GM19372 (cell line): ENCODE data around the gene PLAGL2.
A peak's percentile ranks its signal among the peaks of the same experiment; 100 is the strongest.
"Not testable (repeated sequence)": the region's sequence is repeated elsewhere in the genome, so short reads cannot be mapped to it uniquely, and the experiment has no call there.

ENCODE experiments used
- ATAC-seq: cut with Tn5 transposase; IDR thresholded peaks from one replicate; pipeline ENCODE4 v1.9.1; 2021; ENCODE audit warnings: mild to moderate bottlenecking, low read depth, moderate library complexity; ENCODE audit not compliant: unreplicated experiment

The PLAGL2 gene

GRCh38 chr20:32207626-32208498 is at the start of gene PLAGL2, which contains the start of gene POFUT1:
PLAGL2 (minus strand) TSS chr20:32207743; CDS start chr20:32202178, 5,565 bp downstream.
POFUT1 (plus strand) TSS chr20:32207880; CDS start chr20:32207942, 62 bp downstream.
- peak; percentile 91 for ATAC-seq

GRCh38 chr20:32252189-32252588 is 44.6 kb upstream of the PLAGL2 start:
- ATAC-seq: no peak

GRCh38 chr20:32251470-32251869 is 43.9 kb upstream of the PLAGL2 start:
- ATAC-seq: no peak

- ATAC-seq: no peak
Observed at GRCh38 chr20:32249030-32249738, 41.6 kb upstream of the PLAGL2 start.

GRCh38 chr20:32248043-32248442 is 40.5 kb upstream of the PLAGL2 start:
- ATAC-seq: no peak

GRCh38 chr20:32246208-32246607 is 38.7 kb upstream of the PLAGL2 start:
- not testable (repeated sequence) for ATAC-seq

GRCh38 chr20:32244959-32245358 is 37.4 kb upstream of the PLAGL2 start:
- ATAC-seq: no peak

GRCh38 chr20:32244150-32244823 is 36.7 kb upstream of the PLAGL2 start:
- no peak for ATAC-seq

- no peak for ATAC-seq
Observed at GRCh38 chr20:32241807-32242206, 34.3 kb upstream of the PLAGL2 start.

- no peak for ATAC-seq
Observed at GRCh38 chr20:32240205-32240604, 32.7 kb upstream of the PLAGL2 start.

- ATAC-seq: no peak
Observed at GRCh38 chr20:32238483-32239425, 31.2 kb upstream of the PLAGL2 start.

GRCh38 chr20:32237419-32237818 is 29.9 kb upstream of the PLAGL2 start:
- no peak for ATAC-seq

- no peak for ATAC-seq
Observed at GRCh38 chr20:32236819-32237218, 29.3 kb upstream of the PLAGL2 start.

- ATAC-seq: no peak
Observed at GRCh38 chr20:32236048-32236533, 28.5 kb upstream of the PLAGL2 start.

- no peak for ATAC-seq
Observed at GRCh38 chr20:32235331-32236047, 27.9 kb upstream of the PLAGL2 start.

GRCh38 chr20:32234135-32234808 is 26.7 kb upstream of the PLAGL2 start:
- no peak for ATAC-seq

GRCh38 chr20:32233286-32233685 is 25.7 kb upstream of the PLAGL2 start:
- ATAC-seq: no peak

- ATAC-seq: no peak
Observed at GRCh38 chr20:32232326-32232886, 24.9 kb upstream of the PLAGL2 start.
